GM18858 (cell line): ENCODE measurements around the gene SYNE3.

Source experiments
- ATAC-seq: cut with Tn5 transposase; IDR thresholded peaks from one replicate; pipeline ENCODE4 v1.9.1; 2021; ENCODE audit not compliant: unreplicated experiment

SYNE3 gene

DNA sequence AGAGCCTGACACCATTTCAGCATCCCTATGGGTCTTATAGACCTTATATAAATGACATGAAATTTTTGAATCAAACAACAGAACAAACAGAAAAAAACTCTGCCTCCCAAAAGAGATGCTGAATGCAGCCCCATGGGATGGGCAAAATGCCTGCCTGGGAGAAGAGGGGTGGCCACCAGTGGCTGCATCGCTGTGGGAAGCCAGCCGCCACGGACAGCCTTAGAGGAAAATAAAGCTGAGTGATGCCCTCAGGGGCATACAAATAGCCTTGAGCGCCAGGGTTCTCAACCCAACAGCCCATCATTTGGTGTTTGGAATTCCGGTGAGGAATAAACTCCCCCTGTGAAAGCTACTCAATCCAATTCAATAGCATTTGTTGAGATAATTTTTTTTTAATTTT is 22.9 kb downstream of the SYNE3 start:
- ATAC-seq, result no peak

DNA sequence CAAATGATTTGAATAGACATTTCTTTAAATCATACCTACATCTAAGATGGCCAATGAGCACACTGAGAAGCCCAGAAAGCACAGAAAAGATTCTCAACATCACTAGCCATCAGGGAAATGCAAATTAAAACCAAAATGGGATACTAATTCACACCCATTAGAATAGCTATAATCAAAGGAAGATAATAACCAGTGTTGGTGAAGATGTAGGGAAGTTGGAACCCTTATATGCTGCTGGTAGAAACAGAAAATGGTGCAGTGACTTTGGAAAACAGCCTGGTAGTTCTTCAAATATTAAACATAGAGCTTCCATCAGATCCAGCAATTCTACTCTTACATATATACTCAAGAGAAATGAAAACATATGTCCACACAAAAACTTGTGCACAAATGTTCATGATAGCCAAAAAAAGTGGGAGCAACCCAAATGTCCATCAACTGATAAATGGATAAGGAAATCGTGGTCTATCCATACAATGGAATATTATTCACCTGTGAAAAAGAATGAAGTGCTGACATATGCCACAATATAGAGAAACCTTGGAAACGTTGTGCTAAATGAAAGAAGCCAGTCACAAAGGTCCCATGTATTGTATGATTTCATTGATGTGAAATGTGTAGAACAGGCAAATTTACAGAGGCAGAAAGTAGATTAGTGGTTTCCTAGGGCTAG is 24.4 kb downstream of the SYNE3 start:
- ATAC-seq, result no peak

DNA sequence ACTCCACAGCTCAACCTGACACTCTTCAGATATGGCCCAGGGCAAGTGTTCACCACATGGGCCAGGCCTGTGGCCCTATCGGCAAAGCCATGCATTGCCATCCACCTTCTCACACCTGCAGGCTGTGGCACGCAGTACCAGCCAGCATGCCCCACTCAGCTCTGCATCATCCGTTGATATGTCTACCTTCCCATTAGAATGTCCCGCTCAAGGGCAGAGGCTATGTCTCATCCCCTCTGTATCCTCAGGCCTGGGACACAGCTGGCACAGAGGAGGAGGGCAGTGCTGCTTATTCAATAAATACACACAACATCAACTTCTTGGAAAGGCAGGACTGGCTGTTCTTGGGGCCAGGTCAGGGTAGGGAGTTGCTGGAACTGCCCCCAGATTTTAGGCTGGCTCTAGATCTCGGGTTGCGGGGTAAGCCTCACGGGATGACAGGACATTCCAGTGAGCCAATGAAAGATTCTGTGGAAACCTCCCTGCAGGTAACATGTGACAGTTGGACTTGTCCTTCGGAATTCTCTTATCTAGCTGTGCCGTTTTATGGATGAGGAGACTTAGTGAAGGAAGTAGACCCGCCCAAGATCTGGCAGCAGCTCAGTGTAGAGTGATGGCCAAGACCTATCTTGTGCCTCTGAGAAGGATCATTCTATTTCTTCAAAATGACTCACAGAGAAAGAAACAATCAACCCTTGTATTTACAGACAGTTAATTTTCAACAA is 25.6 kb downstream of the SYNE3 start:
- no peak for ATAC-seq

DNA sequence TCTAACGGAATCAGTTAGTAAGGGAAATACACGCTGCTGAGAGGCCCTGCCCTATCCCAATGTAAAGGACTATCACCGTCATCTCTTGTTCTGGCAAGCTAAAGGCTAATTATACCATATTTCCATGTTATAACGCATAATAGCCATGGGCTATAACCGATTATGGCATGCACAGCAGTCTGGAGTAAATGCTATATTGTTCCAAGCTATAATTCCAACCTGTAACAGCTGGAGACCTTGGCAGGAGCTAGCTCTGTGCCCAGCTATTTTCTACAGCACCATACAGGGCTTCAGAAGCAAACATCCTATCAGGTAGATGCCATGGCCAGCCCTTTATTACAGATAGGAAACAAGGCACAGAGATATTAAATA is 26.3 kb downstream of the SYNE3 start:
- no peak for ATAC-seq

DNA sequence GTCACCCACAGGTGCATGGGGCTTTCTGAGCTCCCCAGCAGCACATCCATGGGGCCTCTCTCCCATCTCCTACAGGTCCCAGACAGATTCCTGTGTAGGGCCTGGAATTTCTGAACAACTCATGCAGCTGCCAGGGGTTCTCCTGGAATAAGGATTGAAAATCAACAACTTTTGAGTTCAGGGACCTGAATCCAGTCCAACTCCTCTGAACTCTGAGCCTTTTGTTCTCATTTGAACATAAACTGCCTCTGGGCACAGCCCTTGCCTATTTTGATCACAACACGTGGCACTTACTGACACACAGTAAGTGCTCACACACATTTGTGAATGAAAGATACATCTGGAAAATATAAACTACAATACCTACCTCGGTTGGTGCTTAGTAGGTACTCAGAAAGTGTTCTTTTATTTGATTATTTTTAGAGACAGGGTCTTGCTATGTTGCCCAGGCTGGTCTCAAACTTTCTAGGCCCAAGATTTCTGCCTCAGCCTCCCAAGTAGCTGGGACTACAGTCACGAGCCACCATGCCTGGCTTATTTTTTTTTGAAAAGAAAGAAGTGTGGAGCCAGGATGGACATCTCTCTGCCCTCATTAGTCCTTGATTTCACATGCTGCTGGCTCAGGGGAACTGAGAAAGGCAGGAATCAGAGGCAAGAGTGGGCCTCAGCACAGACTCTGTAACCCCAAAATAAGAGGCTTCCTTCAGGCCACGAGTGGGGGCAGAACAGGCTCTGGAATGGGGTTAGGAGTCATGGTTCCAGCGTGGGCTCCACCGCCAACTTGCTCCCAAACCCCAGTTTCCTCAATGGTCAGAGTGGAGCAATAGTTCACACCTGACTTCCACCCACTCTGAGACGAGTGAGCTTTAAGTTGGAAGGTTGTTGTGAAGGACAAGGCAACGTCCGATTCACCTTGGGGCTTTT is 27.0 kb downstream of the SYNE3 start:
- ATAC-seq, result no peak

DNA sequence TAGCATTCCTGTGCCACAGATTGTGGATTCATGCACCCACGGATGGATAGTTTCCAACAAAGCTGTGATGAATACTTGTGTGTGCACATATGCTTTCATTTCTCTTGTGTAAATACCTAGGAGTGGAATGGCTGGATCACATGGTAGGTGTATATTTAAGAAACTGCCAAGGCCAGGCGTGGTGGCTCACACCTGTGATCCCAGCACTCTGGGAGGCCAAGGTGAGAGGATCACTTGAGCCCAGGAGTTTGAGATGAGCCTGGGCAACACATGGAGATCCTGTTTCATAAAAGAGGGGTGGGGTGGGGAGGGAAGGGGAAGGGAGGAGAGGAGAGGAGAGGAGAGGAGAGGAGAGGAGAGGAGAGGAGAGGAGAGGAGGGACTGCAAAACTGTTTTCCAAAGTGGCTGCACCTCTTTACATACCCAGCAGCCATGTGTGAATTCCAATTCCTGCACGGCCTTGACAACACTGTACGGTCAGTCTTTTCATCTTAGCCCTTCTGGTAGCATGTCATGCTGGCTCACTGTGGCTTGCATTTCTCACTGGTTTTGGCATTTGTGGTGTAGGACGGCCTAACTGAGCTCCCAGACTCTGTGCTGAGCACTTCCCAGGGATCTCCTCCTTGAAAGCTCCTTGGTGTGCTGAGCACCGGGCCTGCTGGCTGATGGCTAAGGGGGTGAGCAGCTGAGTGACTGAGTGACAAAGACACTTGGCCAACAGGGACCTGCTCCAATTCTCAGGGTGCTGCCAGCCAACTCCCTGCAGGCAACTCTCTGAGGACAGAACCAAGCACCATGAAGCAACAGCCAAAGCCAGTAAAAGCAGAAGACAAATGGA is 27.9 kb downstream of the SYNE3 start:
- ATAC-seq, result no peak

DNA sequence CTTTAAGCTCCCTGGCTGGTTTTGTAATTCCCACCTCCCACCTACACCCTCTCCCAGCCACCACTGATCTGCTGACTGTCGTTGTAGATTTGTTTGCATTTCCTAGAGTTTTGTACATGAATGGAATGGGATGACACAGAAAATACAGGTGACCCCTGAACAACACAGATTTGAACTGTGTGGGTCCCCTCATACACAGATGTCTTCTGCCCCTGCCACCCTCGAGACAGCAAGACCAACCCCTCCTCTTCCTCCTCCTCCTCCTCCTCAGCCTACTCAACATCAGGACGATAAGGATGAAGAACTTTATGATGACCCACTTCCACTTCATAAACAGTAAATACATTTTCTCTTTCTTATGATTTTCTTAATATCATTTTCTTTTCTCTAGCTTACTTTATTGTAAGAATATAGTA is 28.8 kb downstream of the SYNE3 start:
- no peak for ATAC-seq

DNA sequence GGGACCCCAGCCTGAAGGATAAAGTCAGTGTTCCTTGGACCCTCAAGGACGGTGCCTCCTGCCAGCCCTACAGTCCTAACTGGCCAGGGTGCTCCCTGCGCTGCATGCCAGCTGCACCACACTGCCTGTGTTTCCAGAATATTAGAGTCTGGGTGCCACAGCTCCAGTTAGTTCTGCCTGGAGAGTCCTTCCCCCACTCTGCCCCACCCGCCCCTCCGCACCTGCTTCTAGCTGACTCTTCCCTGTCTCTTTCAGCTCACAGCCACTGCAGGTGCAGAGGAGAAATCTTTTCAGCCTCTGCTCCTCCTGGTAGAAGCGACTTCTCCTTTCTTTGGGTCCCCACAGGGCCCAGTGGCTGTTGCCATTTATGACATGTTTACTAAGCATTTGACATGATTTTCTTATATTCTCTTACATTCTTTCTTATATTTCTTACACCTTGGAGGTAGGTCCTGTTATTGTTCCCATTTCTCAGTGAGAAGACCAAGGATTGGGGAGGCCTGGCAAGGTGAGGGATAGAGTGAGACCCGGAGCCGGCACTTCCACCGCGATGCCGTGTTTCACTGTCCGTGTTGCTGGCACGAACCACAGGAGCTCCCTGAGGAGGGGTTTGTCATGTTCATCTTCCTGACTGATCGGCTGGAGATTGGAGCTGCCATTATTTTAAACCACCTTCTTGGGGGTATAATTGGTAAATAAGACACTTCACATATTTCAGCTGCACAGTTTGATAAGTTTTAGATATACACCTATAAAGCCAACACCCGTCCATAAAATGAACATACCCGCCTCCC is 29.4 kb downstream of the SYNE3 start:
- no peak for ATAC-seq

DNA sequence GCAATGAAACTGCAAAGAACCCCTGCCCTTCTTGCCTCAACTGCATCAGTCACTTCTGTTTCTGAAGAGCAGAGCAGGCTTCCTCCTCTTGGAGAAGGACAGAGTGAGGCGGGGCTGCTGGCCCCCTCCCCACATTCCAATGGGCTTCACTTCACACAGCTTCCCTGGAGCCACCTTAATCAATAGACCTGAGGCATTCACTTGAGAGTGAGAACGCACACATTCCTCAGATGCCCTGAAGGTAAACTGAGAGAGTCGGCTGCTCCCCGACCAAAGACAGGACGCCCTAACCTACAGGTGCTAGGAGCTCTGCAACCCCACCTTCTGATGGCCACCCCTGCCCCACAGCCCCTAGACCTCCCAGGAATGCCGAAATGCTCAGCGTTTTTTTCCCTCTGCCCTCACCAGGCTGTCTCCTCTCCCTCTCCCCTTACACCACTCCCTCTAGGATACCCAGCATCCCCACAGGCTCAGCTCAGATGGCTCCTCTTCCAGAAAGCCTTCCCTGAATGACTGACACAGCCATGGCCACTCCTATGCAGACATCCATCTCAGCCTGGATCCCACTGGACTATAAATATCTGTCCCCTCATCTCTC is 31.1 kb downstream of the SYNE3 start:
- ATAC-seq, result no peak

DNA sequence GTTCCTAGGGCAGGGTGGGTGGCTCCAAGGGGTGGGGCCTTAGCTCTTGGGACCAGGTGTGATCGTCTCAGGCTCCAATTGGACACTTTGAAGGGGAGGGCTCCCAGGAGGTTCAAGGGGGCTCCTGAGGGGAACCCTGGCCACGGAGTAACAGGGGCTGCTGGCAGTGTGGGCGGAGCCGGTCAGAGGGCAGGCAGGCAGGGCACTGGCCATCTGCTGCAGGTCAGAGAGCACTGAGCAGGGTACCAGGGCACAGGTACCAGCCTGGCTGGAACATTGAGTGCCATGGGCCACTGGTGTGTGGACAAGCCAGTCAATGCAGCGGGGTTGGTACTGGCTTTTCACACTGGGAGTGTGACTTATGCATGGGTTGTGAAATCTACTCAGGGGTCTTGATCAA is 32.2 kb downstream of the SYNE3 start:
- ATAC-seq, result no peak

DNA sequence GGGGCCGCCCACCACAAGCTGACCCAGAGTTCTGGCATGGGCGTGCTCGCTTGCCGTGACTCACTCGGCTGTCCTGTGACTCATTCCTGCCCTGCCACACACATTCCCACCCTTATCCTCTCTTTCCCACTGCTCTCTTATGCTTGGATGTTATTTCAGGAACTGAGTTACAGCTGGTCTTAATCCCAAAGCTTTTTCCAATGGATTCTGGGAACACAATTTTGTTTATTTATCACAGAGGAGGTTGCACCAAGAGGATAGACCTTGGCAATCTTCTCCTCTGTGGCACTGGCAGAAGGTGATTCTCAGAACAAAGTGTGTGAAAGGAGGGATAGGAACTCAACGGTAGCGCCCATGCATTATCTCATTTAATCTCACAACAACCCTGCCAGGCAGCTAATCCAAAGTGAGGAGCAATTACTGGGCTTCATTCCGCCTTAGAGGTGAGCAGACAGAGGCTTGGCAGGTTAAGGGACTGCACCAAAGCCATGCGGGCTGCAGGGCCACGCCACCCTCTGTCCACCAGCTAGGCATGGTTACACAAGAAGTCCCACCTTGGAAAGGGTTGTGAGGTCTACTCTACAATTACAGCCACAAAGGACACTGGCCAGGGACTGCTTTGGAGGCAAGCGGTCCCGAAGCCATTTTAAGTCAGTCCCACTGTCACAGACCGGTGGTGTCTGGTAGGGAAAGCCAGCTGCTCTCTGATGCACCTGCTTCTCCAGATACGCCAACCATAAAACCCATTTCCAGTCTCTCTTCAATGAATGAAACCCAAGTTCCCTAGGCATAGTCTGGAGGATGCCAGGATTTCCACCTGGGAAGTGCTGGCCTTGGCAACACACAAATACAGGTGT is 32.9 kb downstream of the SYNE3 start:
- no peak for ATAC-seq

DNA sequence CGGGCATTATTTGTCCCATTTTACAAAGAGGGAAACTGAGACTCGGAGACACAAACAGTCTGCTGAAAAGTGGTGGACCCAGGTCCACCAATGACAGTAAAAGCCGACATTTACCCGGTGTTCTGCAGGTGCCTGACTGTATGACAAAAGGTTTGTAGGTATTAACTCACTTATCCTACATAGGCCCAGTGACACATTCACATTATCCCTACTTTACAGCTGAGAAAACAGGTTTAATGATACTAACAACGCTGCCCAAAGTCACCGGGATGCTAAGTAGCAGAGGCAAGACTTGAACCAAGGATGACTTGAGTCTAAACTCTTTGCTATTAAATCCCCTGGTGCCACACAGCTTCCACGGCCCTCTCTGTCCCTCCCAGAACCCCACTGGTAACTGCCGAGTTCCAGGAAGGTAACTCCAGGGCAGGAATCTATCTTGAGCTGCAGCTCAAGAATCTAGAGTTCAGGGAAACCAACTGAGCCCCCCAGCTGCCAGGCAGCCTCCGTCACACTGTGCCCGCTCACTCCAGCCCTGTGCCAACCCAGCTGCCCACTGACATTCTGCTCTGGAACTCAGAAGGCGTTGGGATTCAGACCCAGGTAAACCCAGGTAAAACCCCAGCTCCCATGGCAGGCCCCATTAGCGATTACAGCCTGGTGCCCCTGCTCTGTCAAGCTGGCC is 33.7 kb downstream of the SYNE3 start:
- no peak for ATAC-seq

DNA sequence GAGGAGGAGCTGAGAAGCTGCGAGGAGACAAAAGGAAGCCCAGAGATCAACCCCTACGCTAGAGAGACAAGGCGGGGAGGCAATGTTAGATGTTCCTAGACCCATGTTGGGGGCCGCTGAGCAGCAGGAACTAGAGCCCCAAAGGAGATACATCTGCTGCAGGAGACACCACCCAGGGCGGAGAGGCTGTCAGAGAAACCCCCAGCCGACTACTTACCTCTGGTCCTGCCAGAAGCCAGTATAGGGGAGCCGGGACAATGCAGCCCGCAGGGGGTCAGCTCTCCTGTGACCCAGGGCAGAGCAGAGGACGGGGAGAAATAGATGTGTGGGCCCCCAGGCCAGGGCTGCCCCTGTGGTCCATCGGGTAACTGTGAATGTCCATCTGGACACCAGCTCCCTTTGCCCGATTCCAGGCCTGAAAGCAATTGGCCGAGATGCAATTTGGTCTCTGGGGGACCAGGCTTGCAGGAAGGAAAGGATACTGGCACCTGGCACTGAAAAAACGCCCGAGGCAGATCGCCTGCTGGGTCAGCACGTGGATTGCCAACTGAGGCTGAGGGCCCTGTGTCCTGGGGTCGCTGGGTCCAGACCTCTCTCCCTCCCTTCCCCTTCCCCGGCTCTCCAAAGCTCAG is 34.9 kb downstream of the SYNE3 start:
- no peak for ATAC-seq

DNA sequence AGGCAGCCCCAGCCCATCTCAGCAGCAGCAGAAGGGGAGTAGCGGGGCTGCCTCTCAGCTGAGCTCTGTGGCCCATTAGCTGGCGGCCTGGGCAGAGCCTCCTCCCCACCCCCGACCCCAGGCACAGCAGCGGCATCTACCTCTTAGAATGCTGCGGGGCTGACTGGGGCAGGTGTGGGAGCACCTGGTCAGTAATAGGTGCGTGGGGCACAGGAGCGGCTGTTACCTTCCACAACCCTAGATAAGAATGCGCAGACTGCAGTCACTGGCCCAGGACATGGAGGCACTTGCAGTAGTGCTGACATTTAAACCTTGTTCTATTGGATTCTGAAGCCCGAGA is 35.6 kb downstream of the SYNE3 start:
- ATAC-seq, result no peak

DNA sequence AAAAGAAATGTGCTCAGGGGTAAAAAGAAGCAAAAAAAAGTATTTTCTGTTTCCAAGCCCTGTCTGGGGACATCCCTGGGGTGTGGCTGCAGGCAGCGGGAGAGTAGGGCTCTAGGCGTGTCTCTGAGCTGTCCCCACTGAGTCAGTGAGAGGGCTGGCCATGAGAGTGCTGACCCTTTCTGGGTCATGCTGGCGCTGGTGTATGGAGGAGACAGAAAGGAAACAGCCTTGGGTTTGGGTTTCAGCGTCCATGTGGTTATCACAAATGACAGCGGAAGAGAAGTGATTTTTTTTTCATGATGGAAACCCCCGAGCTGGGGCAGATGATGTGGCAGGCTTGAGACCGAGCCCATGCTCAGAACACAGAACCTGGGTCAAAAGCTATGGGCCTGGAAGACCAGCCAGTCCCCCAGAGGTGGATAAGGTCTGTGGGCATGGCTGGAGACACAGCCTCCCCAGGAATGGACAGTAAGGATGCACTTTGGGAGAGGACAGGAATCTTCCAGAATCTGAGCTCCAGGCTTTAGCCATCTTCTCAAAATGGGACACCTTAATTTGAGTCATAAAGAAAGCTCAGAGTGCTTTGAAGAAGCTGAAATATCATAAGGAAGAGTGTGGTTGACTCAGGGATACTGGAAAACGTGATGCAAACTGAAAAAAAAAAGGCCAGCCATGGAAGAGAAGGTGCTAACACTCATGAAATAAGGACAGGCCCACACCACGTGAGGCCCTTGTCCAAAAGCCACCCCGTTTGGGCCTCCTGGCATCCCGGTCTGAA is 36.2 kb downstream of the SYNE3 start:
- no peak for ATAC-seq

DNA sequence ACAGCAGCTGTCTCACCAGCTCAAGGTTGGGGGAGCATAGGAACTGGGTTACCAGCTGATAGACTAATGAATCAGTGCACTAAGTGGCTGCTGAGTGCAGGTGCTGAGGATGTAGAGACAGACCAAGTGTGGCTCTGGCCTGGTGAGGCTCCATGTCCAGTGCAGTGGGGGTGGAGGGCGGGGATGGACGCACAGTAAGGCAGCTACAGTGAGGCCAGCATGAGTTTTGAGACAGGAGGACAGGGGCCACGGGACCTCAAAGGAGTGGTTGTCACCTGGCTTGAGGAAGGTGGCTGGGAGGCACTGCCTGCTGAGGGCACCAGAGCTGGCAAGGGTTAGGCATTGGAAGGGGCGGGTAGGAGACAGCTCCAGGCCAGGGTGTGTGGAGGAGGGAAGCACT is 37.0 kb downstream of the SYNE3 start:
- ATAC-seq, result no peak

DNA sequence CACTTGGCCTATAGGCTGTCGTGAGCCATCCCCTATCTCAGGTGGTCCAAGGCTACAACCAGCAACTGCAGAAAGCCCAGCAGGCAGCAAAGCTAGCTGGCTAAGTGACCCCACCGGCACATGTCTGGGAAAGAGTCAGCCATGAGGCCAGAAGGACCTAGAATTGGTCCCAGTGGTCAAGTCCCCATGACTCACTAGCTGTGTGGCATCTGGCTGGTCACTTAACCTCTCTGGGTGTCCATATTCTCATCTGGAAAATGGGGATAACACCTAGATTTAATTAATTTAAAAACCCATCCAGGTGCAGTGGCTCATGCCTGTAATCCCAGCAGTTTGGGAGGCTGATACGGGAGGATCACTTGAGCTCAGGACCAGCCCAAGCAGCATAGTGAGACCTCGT is 37.6 kb downstream of the SYNE3 start:
- no peak for ATAC-seq
